K562 (cell line): Measurements from ENCODE around the gene VMP1.

Source experiments
- FOS ChIP-seq: IDR thresholded peaks from 3 replicates; pipeline ENCODE4 v1.6.1; 2011; ENCODE audit not compliant: insufficient read length; ENCODE audit errors: extremely low read depth
- HLTF ChIP-seq: fragments of 450-650 bp; IDR thresholded peaks from 2 replicates; pipeline ENCODE4 v1.6.1; 2016
- HMG20B ChIP-seq: fragments of 250-450 bp; sonication (Bioruptor Pico); IDR thresholded peaks from 2 replicates; pipeline ENCODE4 v1.5.0; 2021; ENCODE audit warnings: mild to moderate bottlenecking
- RFX1 ChIP-seq: fragments of 450-650 bp; IDR thresholded peaks from 2 replicates; pipeline ENCODE4 v1.6.1; 2016; ENCODE audit warnings: mild to moderate bottlenecking, moderate library complexity
- SREBF2 ChIP-seq: sonication (generic); formaldehyde crosslinking; IDR thresholded peaks from 2 replicates; pipeline ENCODE4 v1.4.0; 2020; ENCODE audit warnings: mild to moderate bottlenecking, missing genetic modification reagents

- TF ChIP-seq FOS (no peak), HLTF (no peak), RFX1 (no peak), SREBF2 (CRISPR knock-in tag) (no peak), HMG20B (CRISPR knock-in tag) (no peak)
These were observed 140.9 kb downstream of the VMP1 start for GRCh38 chr17:59848385-59848668.
